ENCODE results near the gene NRP1.

Gene NRP1

DNA sequence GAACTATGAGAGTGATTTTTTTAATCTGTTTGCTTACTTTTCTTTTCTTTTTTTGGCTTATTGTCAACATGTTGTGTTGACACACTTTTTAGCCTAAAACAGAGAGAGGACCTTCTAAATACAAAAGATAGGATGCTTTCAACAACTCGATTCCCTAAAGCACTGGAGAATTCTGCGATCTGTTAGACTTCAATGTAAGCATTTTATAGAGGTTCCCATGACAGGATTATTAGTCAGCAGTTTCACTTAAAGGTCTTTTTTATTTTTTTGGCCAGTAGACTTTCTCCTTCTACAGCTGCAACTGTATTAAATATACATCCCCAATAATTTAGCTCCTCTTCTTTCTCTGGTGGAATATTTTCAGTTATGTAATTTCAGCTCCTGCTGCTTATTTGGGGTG is 12.7 kb upstream of the NRP1 start:
- no peak for DNase-seq

- no peak for DNase-seq
Observed at GRCh38 chr10:33345236-33345635, 10.8 kb upstream of the NRP1 start.

GRCh38 chr10:33344676-33345075 is 10.2 kb upstream of the NRP1 start:
- no peak for DNase-seq

DNA sequence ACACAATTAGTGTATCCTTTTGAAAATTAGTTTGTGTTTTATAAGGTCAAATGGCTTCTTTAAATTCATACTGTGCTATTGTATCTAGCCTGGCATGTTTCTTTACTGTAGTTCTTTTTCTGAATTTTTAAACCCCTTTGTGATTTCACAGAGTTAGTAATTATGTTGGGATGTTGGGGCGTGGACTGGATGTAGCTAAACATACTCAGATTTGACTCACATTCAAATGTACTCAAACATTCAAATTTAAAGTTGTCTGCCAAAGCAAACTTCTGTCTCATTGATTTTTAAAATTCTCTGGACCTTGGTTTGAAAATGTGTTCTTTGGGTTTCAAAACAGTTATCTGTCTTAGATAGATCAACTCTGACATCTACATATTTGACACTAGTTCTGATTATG is 7.2 kb upstream of the NRP1 start:
- DNase-seq, result no peak

- DNase-seq, result no peak
Observed at GRCh38 chr10:33337326-33337957, 3.0 kb upstream of the NRP1 start.

GRCh38 chr10:33336582-33337325 is 2.3 kb upstream of the NRP1 start:
- DNase-seq, result no peak

GRCh38 chr10:33335801-33336581 is 1.5 kb upstream of the NRP1 start:
- no peak for DNase-seq

GRCh38 chr10:33335551-33335800 is 1.0 kb upstream of the NRP1 start:
- DNase-seq, result no peak

GRCh38 chr10:33334805-33335550 is 511 bp upstream of the NRP1 start:
- peak; percentile 37 for DNase-seq

GRCh38 chr10:33333260-33334101 is 986 bp downstream of the NRP1 start:
- peak; percentile 26 for DNase-seq

GRCh38 chr10:33332183-33333065 is 2.0 kb downstream of the NRP1 start:
- no peak for DNase-seq

GRCh38 chr10:33331379-33331694 is 3.1 kb downstream of the NRP1 start:
- DNase-seq, result no peak

DNA sequence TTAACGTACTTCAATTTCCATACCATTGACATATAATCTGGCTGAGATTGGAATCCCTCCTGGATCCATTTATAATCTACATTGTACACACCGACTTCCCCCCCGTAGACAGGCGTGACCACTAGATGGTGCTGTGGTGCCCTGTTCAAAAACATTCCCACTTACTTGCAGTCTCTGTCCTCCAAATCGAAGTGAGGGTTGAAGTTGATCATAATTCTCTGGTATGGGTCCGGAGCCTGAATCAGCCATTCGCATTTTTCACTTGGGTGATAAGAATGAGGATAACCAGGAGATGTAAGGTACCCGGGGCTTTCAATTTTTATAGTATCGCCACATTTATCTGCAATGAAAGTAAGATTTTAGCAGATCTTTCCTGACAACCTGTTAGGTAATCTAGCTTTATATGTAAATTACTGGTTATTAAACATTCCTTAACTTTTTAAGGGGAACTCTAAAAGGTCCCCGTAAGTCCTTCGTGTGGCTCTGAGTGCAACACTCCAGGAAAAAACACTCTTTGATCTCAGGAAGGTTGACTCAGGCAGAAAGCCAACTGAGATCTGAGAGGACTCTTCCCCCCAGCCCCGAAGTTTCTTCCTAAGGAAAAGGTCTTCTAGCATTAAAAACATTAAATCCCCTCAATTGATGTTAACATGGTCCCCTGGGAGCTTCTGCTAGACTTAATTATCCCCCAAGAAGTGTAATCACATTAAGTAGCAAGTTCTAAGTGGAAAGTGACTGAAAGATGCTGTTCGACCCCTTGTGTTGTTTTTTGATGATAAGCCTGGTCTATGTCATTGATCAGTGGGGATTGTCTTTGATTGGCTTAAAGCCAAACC is 3.7 kb downstream of the NRP1 start:
- DNase-seq, result peak; percentile 84

GRCh38 chr10:33329178-33329577 is 5.3 kb downstream of the NRP1 start:
- no peak for DNase-seq

DNA sequence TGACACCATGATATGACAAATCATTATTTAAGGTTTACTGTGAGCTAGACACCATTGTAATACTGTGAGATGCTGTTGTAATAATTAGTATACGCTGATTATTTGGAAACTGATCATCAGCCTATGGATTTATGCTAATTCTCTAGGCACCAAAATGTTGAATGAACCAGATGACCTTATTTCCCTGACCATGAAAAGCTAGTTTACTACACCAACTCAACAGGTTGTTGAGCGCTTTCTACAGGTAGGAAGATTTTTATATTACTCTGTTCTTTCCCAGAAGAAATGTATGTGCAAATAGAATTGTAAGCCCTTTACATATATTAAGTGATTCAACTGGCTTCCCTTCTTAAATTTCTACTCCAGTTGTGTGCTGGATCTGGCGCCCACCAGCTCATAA is 6.2 kb downstream of the NRP1 start:
- DNase-seq, result no peak

- DNase-seq, result no peak
Observed at GRCh38 chr10:33327751-33328150, 6.7 kb downstream of the NRP1 start.

DNA sequence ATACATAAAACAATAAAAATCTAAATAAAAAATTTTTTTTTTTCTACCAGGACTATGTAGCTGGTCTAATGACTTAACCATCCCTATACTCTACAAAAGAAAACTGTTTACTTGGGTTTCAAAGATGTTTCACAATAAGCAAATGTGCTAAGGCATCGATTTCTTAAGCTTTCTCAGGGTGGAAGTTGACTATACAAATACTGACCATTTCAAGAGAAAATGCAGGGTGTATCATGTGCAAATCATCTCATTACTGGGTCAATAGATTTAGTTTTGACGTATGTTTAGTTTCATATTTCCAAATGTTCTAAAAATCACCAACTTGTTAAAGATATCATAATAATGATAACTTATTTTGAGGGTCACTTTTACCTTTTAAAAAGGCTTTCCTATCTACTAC is 7.5 kb downstream of the NRP1 start:
- no peak for DNase-seq

- DNase-seq, result no peak
Observed at GRCh38 chr10:33325929-33326328, 8.5 kb downstream of the NRP1 start.

- no peak for DNase-seq
Observed at GRCh38 chr10:33323721-33324120, 10.7 kb downstream of the NRP1 start.

DNA sequence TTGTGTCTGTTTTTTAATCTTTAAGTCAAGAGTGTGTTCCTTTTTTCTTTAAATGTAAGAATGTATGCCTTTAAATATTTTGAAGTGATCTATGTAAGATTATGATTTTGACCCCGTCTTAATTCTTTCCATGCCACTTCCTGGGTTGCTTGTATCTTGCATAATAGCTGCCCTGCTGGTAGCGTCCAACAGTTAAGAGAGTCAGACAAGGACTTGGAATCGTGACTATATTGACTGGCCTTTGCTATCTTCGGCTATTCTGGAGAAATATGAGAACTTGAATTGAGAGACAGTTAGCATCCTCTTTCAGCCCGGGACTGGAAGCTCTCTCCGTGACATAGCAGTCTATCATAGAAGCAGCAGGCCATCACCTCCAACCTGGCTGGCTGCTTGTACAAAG is 13.0 kb downstream of the NRP1 start:
- no peak for DNase-seq

DNA sequence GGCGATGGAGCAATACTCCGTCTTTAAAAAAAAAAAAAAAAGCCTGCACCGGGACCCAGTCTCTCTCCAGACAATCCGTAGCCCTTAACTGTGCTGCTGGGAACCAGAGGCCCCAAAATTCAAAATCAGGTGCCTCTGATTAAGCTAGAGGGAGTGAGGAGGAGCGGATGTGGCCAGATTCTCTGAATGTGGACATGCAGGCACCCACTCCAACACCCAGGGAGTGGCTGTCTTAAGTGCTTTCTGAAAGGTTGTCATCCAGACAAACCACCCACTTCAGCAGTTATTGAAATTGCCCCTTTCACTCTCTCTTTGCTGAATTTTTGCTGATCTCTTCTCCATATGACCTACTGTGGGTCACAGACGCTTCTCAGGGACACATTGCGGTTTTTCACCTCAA is 14.2 kb downstream of the NRP1 start:
- no peak for DNase-seq

All from stimulated activated CD4-positive, alpha-beta T cell treated with anti-CD3 and anti-CD28 coated beads, Interleukin-4, amount 100 ng/mL, for 24 hours (primary cell).